Choroid plexus epithelial cell (primary cell): Measurements from ENCODE around the gene PCDHB5.
"Not testable (repeated sequence)": the region's sequence is repeated elsewhere in the genome, so short reads cannot be mapped to it uniquely, and the experiment has no call there.

Source experiments
- DNase-seq: peaks from one replicate; pipeline ENCODE4 v3.0.0-alpha.2; 2010; ENCODE audit warnings: low read depth
- H3K4me3 ChIP-seq: 2 replicates; pipeline ENCODE4 v1.5.1; 2011; ENCODE audit warnings: low read depth, mild to moderate bottlenecking, control low read depth, low read length, moderate library complexity
- TF ChIP-seq, protein P1 (sequence below): conservative IDR thresholded peaks from 2 replicates; pipeline ENCODE4 v1.5.1; 2011; ENCODE audit warnings: low read depth, mild to moderate bottlenecking, control low read depth, inconsistent platforms, low read length, moderate library complexity

Gene PCDHB5

DNA sequence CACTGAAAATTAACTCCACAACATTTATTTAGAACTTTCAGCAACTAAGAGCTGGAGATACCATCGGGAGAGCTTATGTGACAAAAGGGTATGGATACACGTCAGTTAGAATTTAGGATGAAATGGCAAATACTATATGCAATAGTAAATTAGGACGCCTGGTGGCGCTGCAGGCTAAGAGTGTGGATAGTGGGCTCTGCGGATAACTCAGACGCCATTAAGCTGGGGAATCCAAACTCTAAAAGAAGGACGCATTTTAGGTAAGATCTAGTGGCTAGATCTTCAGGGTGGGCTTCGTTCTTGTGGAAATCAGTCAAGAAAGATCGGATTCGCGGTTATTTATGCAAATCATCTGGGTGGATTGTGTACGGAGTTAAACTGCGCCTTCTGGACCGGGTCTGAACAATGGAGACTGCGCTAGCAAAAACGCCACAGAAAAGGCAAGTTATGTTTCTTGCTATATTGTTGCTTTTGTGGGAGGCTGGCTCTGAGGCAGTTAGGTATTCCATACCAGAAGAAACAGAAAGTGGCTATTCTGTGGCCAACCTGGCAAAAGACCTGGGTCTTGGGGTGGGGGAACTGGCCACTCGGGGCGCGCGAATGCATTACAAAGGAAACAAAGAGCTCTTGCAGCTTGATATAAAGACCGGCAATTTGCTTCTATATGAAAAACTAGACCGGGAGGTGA, at the start of gene PCDHB5:
PCDHB5 (plus strand) TSS at position 177 of the 688 bp plus-strand sequence; CDS start at position 406, 229 bp downstream.
- TF ChIP-seq, protein P1, sequence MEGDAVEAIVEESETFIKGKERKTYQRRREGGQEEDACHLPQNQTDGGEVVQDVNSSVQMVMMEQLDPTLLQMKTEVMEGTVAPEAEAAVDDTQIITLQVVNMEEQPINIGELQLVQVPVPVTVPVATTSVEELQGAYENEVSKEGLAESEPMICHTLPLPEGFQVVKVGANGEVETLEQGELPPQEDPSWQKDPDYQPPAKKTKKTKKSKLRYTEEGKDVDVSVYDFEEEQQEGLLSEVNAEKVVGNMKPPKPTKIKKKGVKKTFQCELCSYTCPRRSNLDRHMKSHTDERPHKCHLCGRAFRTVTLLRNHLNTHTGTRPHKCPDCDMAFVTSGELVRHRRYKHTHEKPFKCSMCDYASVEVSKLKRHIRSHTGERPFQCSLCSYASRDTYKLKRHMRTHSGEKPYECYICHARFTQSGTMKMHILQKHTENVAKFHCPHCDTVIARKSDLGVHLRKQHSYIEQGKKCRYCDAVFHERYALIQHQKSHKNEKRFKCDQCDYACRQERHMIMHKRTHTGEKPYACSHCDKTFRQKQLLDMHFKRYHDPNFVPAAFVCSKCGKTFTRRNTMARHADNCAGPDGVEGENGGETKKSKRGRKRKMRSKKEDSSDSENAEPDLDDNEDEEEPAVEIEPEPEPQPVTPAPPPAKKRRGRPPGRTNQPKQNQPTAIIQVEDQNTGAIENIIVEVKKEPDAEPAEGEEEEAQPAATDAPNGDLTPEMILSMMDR, result peak; percentile 29
- peak; percentile 1 for DNase-seq
- H3K4me3 ChIP-seq, result peak within 1 kb of the TSS; percentile 24

DNA sequence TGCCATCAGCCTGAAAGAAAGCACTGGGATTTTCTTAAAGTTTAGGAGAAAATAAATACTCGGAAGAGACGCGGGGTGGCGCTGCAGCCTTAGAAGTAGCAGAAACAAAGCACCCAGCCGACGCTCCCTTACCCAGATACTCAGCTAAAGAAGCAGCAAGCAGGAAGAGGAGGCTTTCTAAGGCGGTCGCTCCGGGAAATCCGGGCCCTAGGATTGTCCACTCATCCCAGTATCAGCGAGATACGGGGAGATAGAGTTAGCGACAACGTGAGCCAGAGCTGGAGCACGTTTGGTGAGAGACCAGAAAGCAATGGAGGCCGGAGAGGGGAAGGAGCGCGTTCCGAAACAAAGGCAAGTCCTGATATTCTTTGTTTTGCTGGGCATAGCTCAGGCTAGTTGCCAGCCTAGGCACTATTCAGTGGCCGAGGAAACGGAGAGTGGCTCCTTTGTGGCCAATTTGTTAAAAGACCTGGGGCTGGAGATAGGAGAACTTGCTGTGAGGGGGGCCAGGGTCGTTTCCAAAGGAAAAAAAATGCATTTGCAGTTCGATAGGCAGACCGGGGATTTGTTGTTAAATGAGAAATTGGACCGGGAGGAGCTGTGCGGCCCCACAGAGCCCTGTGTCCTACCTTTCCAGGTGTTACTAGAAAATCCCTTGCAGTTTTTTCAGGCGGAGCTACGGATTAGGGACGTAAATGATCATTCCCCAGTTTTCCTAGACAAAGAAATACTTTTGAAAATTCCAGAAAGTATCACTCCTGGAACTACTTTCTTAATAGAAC, 40.3 kb upstream of the PCDHB5 start, which contains the start of gene PCDHB2:
PCDHB2 (plus strand) TSS at position 135 of the 782 bp plus-strand sequence; CDS start at position 311, 176 bp downstream.
- no peak within 1 kb of the TSS for H3K4me3 ChIP-seq
- TF ChIP-seq, protein P1, result peak; percentile 2
- peak; percentile 1 for DNase-seq

DNA sequence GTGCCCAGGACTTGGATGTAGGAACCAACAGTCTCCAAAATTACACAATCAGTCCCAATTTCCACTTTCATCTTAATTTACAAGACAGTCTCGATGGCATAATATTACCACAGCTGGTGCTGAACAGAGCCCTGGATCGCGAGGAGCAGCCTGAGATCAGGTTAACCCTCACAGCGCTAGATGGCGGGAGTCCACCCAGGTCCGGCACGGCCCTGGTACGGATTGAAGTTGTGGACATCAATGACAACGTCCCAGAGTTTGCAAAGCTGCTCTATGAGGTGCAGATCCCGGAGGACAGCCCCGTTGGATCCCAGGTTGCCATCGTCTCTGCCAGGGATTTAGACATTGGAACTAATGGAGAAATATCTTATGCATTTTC, 39.8 kb upstream of the PCDHB5 start:
- TF ChIP-seq, protein P1, result no peak
- DNase-seq, result no peak
- no peak overlapping the region for H3K4me3 ChIP-seq

DNA sequence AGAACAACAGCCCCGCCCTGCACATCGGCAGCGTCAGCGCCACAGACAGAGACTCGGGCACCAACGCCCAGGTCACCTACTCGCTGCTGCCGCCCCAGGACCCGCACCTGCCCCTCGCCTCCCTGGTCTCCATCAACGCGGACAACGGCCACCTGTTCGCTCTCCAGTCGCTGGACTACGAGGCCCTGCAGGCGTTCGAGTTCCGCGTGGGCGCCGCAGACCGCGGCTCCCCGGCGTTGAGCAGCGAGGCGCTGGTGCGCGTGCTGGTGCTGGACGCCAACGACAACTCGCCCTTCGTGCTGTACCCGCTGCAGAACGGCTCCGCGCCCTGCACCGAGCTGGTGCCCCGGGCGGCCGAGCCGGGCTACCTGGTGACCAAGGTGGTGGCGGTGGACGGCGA, 38.8 kb upstream of the PCDHB5 start:
- H3K4me3 ChIP-seq, DNase-seq: not testable (repeated sequence)

DNA sequence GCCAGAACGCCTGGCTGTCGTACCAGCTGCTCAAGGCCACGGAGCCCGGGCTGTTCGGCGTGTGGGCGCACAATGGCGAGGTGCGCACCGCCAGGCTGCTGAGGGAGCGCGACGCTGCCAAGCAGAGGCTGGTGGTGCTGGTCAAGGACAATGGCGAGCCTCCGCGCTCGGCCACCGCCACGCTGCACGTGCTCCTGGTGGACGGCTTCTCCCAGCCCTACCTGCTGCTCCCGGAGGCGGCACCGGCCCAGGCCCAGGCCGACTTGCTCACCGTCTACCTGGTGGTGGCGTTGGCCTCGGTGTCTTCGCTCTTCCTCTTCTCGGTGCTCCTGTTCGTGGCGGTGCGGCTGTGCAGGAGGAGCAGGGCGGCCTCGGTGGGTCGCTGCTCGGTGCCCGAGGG, 38.4 kb upstream of the PCDHB5 start:
- not testable (repeated sequence) for H3K4me3 ChIP-seq, DNase-seq

DNA sequence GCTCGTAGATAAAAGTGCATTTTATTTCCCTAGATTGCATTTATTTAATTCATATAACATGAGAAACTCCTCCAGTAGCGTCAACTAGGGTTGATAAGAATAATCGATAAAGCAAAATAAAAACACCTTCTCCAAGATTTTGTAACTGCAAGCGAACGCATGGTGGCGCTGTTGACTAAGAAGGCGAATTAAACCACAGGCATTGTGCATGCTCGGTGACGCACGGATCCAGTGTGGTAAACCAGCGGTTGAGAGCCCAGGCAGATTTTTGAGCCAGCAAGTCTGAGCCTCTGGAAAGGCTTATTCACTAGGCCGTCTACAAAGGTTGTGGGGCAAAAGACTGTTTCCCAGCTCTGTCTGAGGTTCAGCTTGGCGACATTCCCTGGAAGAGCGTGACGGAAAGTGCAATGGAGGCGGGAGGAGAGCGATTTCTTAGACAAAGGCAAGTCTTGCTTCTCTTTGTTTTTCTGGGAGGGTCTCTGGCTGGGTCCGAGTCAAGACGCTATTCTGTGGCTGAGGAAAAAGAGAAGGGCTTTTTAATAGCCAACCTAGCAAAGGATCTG, 34.7 kb upstream of the PCDHB5 start, which contains the start of gene PCDHB3:
PCDHB3 (plus strand) TSS at position 231 of the 563 bp plus-strand sequence; CDS start at position 408, 177 bp downstream.
- DNase-seq, result peak; percentile 2
- no peak within 1 kb of the TSS for H3K4me3 ChIP-seq
- TF ChIP-seq, protein P1, result peak; percentile 3

DNA sequence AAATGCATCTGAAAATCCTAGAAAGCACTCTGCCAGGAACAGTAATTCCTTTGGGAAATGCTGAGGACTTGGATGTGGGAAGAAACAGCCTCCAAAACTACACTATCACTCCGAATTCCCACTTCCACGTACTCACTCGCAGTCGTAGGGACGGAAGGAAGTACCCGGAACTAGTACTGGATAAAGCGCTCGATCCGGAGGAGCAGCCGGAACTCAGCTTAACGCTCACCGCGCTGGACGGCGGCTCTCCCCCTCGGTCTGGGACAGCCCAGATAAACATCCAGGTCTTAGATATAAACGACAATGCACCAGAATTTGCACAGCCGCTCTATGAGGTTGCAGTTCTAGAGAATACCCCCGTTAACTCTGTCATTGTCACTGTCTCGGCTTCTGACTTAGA, 33.9 kb upstream of the PCDHB5 start:
- TF ChIP-seq, protein P1, result no peak
- no peak for DNase-seq
- H3K4me3 ChIP-seq, result no peak overlapping the region

DNA sequence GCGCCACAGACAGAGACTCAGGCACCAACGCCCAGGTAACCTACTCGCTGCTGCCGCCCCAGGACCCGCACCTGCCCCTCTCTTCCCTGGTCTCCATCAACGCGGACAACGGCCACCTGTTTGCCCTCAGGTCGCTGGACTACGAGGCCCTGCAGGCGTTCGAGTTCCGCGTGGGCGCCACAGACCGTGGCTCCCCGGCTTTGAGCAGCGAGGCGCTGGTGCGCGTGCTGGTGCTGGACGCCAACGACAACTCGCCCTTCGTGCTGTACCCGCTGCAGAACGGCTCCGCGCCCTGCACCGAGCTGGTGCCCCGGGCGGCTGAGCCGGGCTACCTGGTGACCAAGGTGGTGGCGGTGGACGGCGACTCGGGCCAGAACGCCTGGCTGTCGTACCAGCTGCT, 32.9 kb upstream of the PCDHB5 start:
- DNase-seq, H3K4me3 ChIP-seq: not testable (repeated sequence)

DNA sequence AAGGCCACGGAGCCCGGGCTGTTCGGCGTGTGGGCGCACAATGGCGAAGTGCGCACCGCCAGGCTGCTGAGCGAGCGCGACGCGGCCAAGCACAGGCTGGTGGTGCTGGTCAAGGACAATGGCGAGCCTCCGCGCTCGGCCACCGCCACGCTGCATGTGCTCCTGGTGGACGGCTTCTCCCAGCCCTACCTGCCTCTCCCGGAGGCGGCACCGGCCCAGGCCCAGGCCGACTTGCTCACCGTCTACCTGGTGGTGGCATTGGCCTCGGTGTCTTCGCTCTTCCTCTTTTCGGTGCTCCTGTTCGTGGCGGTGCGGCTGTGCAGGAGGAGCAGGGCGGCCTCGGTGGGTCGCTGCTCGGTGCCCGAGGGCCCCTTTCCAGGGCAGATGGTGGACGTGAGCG, 32.5 kb upstream of the PCDHB5 start:
- not testable (repeated sequence) for DNase-seq, H3K4me3 ChIP-seq
